Ascending aorta (tissue), 2 donors: ENCODE data around the gene WWC1. TPM values are rescaled to one million over a fixed set of nuclear protein-coding genes. Genes with fewer than 3 reads are reported as not detected.

ENCODE experiments used
- DNase-seq, 2 donors: peaks; one replicate each; pipeline ENCODE4 v3.0.0-alpha.2; 2019; ENCODE audit warnings: low spot score in 2 of 2
- H3K27ac ChIP-seq, 2 donors: fragments of 200-600 bp; sonication (generic); one replicate each; pipeline ENCODE4 v1.5.1; 2016 to 2017; ENCODE audit warnings: mild to moderate bottlenecking in 1 of 2
- H3K27me3 ChIP-seq: fragments of 200-600 bp; sonication (generic); one replicate; pipeline ENCODE4 v1.5.1; 2017
- H3K36me3 ChIP-seq, 2 donors: fragments of 200-600 bp; sonication (generic); one replicate each; pipeline ENCODE4 v1.5.1; 2016
- H3K4me1 ChIP-seq, 2 donors: fragments of 200-600 bp; sonication (generic); one replicate each; pipeline ENCODE4 v1.5.1; 2016 to 2017; ENCODE audit warnings: mild to moderate bottlenecking in 1 of 2
- H3K4me3 ChIP-seq, 2 donors: fragments of 200-600 bp; sonication (generic); one replicate each; pipeline ENCODE4 v1.5.1; 2016 to 2017; ENCODE audit warnings: mild to moderate bottlenecking in 1 of 2
- H3K9me3 ChIP-seq, 2 donors: fragments of 200-600 bp; sonication (generic); one replicate each; pipeline ENCODE4 v1.5.1; 2016
- intact Hi-C: fragments of 100-400 bp; cut with DNase I; formaldehyde crosslinking; loops from one replicate; pipeline ENCODE4 v1.15.1; 2023
- total RNA-seq: library from RNA; depleted of rRNA; stranded (reverse); fragments of >200 nt; gene quantifications from one replicate; pipeline ENCODE4 v1.1.0, GENCODE V29; 2016
- TF ChIP-seq, protein P1 (sequence below), 3 experiments: fragments of 200-600 bp in 2 of 3; fragments of 450-650 bp in 1 of 3; sonication (generic) in 2 of 3; IDR thresholded peaks; one replicate each; pipeline ENCODE4 v1.5.1; 2016 to 2019; ENCODE audit warnings: antibody characterized with exemption in 3 of 3, mild to moderate bottlenecking in 1 of 3, moderate library complexity in 1 of 3

WWC1 gene
- total RNA-seq, 1 donor from 2014 or later: not detected

GRCh38 chr5:168357876-168358275 is 66.4 kb downstream of the WWC1 start:
- intact Hi-C loops: no loop called here
- Histone ChIP-seq H3K36me3 (no peaks in the 10 kb centered on the region), H3K27ac (no peak overlapping the region), H3K4me3 (no peak overlapping the region), H3K9me3 (no peaks in the 10 kb centered on the region), H3K4me1 (no peaks in the 10 kb centered on the region), H3K27me3 (no peaks in the 10 kb centered on the region)
- TF ChIP-seq, protein P1, sequence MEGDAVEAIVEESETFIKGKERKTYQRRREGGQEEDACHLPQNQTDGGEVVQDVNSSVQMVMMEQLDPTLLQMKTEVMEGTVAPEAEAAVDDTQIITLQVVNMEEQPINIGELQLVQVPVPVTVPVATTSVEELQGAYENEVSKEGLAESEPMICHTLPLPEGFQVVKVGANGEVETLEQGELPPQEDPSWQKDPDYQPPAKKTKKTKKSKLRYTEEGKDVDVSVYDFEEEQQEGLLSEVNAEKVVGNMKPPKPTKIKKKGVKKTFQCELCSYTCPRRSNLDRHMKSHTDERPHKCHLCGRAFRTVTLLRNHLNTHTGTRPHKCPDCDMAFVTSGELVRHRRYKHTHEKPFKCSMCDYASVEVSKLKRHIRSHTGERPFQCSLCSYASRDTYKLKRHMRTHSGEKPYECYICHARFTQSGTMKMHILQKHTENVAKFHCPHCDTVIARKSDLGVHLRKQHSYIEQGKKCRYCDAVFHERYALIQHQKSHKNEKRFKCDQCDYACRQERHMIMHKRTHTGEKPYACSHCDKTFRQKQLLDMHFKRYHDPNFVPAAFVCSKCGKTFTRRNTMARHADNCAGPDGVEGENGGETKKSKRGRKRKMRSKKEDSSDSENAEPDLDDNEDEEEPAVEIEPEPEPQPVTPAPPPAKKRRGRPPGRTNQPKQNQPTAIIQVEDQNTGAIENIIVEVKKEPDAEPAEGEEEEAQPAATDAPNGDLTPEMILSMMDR (IDR thresholded peaks at IDR 0.05): no peak
- peak in 1 of 2 donors; percentile 38 for DNase-seq

DNA sequence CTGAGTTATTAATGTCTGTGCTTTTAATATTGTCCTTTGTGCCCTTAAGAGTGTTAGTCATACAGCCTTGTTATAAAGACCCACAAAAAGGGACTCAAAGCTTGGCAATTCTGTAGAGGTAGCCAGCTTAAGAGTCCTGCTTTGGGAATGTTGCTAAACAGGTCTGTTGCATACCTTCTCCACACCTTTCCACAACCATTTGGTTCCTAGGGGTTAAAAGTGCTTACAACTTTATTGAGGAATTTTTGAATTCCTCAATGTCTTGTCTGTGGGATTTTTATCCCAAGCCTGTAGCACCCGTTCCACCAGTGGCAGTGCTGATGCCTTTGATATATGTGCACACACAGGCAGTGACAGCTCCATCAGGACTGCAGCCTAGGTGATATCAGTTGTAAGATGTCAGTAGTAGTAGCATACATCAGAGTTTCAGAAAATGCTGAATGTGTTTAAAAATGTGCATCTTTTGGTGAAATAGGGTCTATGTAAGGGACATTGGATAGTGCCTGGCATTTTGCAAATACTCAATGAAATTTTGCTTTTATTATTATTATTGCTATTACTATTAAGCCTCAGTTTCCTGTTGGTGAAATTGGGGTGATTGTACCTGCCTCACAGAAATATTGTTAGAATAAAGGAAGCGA is 68.5 kb downstream of the WWC1 start:
- Histone ChIP-seq H3K4me3 (no peak overlapping the region), H3K4me1 (no peaks in the 10 kb centered on the region), H3K36me3 (no peaks in the 10 kb centered on the region), H3K27me3 (no peaks in the 10 kb centered on the region), H3K27ac (no peak overlapping the region), H3K9me3 (no peaks in the 10 kb centered on the region)
- DNase-seq: peak in 1 of 2 donors; percentile 11
- TF ChIP-seq, protein P1 (IDR thresholded peaks at IDR 0.05): no peak
- intact Hi-C loops: no loop called here

DNA sequence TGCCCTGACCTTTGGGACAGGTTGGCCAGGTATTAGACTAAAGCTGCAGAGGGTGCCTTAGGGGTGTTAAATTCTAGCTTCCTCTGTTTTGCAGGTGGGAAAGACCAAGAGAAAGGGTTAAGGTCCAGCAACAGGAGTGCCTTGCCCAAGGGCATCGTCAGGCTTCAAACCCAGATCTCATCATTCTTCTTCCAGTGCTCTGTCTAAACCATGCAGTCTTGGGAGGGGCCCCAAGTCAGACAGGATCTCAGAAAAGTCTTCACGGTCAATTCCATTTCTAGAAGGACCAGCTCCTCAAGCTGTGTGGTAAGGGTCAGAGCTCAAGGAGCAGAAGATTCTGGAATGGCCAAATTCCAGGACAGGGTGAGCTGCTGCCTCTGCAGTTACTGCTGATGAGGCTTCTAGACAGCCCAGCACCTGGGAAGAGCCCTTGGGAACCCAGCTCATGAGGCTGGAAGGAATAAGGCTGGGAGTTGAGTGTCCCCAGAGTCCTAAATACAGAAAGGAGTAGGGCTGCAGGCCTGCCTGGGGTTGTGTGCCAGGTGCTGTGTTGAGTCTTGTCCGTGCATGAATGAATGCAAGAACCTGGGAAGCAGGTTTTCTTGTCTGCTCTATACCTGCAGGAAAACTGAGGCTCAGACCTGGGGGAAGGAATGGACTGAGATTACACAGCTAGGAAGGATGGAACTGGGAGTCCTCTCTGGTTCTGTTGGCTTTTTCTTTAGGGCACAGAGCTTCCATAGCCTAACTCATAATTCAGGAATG is 69.3 kb downstream of the WWC1 start:
- Histone ChIP-seq H3K27ac (no peak overlapping the region), H3K27me3 (no peaks in the 10 kb centered on the region), H3K9me3 (no peaks in the 10 kb centered on the region), H3K36me3 (no peaks in the 10 kb centered on the region), H3K4me1 (no peaks in the 10 kb centered on the region), H3K4me3 (no peak overlapping the region)
- intact Hi-C loops: no loop called here
- DNase-seq: peak in 1 of 2 donors; percentile 35
- TF ChIP-seq, protein P1 (IDR thresholded peaks at IDR 0.05): no peak

GRCh38 chr5:168362097-168362885 is 70.8 kb downstream of the WWC1 start:
- H3K4me1 ChIP-seq: no peaks in the 10 kb centered on the region
- TF ChIP-seq, protein P1 (IDR thresholded peaks at IDR 0.05): no peak
- no peaks in the 10 kb centered on the region for H3K27me3 ChIP-seq
- H3K4me3 ChIP-seq: no peak overlapping the region
- H3K36me3 ChIP-seq: no peaks in the 10 kb centered on the region
- no peaks in the 10 kb centered on the region for H3K9me3 ChIP-seq
- peak in 1 of 2 donors; percentile 2 for DNase-seq
- intact Hi-C loops: no loop called here
- H3K27ac ChIP-seq: no peak overlapping the region

DNA sequence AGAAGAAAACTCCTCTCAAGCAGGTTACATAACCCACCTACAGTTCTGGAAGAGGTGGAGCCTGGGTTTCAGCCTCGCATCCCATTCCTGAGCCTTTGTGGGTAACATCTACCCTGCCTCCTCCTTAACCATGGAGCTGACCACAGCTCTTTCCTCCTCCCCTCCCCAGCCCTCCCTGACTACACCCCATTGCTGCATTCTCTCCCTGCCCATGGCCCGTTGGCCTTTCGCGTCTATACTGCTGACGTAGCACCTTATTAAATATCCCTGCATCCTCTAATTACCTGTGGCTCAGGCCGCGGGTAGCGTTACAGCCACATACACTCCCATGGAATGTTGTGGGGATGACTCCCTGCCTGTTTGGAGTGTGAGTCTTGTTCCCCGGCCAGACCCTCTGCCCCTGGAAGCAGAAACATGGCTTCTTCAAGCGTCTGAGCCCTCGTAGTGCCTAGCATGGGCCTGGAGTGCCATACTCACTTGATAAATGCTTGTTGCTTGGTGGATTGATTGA is 72.8 kb downstream of the WWC1 start:
- intact Hi-C loops: no loop called here
- Histone ChIP-seq H3K4me3 (no peak overlapping the region), H3K36me3 (no peaks in the 10 kb centered on the region), H3K4me1 (no peaks in the 10 kb centered on the region), H3K27me3 (no peaks in the 10 kb centered on the region), H3K27ac (no peak overlapping the region), H3K9me3 (no peaks in the 10 kb centered on the region)
- TF ChIP-seq, protein P1 (IDR thresholded peaks at IDR 0.05): no peak
- peak in 1 of 2 donors; percentile 34 for DNase-seq
